ENCODE measurements around the gene TRIL.
A peak's percentile ranks its signal among the peaks of the same experiment; 100 is the strongest.

TRIL gene

DNA sequence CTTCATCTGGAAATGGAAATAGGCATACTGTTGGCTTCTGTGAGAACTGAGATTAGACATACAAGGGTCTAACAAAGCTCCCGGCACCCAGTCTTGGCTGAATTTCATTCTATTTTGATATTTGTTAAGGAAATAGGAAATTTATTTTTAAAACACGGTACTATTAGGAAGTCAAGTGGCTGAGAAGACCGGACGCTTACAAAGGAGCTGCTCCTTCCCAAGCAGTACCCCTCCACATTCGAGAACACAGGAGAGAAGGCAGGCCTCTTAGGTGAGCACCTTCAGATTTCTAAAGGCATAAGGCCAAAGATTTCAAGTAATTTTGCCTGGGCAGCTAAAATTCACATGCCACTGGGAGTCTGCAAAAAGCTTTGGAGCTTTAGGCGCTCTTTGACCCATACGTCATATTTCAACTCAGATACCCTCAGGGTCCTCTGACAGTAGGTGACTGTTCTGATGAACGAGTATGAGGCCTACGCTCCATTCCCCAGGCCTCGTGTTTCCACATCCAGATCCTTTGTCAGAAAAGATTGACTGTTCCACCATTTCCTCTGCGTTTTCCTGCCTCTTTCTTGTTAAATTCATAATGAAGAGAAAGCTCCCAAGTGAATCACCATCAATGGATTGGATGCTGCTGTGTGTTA, 17.3 kb downstream of the TRIL start:
- DNase-seq (ENCODE audit: low read depth): no peak

DNA sequence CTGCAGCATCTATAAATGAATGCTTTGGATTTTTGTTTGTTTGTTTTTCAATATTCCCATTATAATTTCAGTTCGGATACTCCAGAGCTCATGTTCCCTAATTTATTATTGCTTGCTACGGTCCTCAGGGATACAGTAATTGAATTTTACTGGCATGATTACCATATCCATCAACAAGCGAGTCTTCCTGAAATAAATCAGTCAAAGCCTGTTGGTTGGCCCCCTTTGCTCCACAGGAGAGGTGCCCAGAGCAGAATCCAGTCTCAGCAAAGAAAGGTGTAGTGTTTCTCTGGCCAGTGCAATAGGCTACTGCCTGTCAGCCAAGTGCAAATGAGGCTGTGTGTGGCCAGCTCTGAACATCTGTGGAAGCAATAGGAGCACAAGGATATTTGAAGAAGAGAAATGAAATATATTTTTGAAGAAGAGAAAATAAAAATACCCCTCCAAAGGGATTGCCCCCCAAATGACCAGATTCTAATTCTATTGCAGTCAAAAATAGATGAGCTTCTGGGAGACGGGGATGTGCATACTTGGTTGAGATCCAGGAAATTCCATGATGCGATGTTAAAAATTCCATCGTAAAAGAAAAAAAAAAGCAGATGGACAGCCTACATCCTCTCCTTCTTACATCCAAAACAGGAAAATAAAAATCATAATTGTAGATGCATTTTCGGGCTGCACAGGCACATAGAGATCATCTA, 18.1 kb downstream of the TRIL start:
- DNase-seq (ENCODE audit: low read depth): no peak

DNA sequence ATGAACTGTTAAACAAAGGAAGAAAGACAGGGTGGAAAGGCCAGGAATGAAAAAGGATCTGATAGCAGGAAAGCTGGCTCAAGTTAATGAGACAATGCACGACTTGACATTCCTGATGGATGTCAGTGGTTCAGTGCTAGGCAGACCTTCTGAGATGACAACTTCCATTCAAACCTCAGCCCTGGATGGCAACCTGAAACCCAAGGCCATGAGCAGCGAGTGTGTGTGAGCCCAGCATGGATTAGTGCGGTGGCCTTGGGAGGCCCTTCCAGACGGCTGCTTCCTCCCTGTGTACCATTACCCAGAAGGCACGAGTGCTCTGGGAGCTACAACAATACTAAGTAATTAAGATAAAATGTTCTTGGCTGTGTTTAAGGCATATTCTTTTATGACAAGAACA, 18.8 kb downstream of the TRIL start:
- no peak for DNase-seq (ENCODE audit: low read depth)

DNA sequence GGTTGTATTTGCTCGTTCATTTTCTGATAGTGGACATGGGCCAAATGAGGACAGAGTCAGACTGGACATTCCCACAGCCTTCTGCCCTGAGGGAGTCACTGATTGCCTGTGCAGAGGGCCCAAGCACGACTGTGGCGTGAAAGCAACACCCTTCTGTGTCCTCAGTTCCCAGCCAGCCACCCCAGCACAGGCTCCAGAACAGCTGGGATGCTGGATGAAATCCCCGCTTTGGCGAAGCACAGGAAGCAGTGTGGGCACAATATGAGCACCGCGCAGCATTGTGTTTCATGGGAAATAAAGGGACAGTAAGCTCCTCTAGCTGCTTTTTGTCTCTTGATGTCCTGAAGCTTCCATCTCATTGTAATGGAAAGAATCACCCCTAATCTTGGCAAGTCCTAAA, 20.5 kb downstream of the TRIL start:
- DNase-seq (ENCODE audit: low read depth): no peak

DNA sequence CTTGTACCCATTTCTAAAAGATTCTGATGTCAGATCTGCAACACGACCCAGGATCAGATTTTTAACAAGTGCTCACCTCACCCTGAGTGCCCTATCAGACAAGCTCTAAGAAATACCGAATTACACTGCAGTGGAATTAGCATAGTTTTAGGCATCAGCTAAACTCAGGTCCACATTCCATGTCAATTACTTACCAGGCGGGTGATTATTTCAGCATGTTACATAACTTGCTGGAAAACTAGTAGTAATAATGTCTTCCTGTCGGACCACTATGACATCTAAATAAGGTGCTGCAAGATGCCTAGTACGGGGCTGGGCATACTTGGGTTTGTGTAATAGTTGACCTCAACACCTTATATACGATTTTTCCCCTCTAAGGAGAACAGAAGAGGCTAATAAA, 21.0 kb downstream of the TRIL start:
- no peak for DNase-seq (ENCODE audit: low read depth)

DNA sequence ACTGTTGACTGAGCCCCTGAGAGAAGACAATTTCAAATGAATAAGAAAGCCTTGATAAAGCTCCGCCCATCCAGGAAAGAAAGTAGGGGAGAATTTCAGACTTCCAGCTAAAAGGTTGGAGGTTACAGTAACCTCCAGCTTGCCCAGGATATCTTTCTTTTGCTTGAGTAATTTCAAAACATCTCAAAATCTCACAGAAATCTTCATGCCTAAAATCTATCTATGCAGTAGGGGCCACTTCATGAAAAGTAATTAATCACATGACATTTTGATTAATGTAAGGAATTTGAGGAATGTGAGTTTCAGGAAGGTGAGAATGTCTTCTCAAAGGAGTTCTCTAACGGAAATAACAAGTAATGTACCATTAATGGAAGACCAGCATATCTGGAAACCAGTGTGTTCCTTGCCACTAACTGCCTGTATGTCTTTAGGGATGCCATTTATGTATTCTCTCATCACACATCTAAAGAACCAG, 24.2 kb downstream of the TRIL start:
- DNase-seq (ENCODE audit: low read depth): no peak

DNA sequence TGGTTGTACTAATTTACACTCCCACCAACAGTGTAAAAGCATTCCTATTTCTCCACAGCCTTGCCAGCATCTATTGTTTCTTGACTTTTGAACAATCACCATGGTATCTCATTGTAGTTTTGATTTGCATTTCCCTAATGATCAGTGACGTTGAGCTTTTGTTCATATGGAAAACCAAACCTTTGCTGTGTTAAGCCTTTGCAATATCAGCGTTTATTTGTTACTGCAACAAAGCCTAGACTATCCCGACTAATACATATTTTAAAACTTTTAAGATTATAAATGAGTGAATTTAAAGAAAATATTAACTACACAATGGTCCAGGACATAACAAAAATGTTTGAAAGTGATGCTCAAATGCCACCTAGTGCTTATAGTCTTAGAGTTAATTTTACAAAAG, 26.6 kb downstream of the TRIL start:
- DNase-seq (ENCODE audit: low read depth): no peak

DNA sequence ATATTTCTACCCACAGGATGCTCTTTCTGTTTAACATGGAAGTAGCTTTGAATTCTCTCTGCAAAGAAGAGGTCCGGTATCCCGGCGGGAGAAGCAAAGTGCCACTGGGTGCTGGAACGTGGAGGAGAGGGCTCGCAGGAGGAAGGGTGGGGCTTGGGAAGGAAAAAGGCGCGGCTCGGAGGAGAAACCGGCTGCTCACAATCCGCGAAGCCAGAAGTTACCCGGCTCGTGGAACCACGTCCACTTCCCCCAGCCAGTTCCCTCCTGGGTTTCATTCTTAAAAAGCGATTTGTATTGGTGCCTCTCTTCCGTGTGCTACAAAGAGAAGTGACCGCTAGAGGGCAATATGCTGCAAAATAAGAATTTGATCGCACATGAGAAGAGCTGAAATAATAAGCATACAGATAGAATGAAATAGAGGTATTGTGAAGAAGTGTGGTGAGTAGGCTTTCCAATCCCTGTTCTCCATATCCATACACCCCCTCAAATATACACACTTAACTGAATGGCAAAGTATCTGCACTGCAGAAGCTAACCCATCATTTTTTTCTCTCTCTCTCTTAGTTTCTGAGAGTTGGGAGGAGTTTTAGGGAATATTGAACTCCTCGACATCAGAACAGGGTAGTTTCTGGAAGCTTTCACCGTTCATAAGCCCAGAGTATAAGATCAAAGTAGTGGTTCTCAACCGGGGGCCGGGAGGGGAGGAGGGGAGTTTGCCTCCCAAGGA, 31.1 kb downstream of the TRIL start:
- peak; percentile 2 for DNase-seq (ENCODE audit: low read depth)

DNA sequence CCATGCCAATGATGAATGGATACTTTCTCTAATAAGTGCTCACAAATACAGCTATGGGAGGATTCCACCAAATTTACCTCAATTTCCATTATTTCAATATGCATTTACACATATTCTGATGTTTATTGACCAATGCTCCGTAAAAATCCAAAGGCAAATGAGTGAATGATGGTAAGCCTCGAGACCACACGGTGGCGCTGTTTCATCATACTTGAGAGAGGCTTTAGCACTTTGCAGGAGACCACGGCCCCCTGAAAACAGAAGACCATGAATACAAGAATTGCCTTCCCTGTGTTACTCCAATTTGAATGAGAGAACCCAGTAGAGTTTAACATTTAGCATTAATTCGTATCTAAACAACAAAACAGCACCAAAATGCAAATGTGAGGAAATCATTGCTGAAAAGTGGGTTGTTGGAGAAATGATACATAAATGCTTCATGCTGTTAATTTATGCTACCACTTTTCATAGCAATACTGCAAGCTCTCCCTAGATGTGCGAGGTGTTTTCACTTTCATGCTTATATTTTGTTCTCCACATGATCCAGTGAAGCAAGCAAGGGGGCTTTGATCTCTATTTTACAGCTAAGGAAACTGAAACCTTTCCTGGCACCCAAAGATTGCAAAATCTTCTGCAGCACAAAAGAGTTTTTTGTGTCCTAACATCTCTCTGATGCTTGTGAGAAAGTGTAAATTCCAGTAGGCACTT, 35.4 kb downstream of the TRIL start:
- peak; percentile 58 for DNase-seq (ENCODE audit: low read depth)

DNA sequence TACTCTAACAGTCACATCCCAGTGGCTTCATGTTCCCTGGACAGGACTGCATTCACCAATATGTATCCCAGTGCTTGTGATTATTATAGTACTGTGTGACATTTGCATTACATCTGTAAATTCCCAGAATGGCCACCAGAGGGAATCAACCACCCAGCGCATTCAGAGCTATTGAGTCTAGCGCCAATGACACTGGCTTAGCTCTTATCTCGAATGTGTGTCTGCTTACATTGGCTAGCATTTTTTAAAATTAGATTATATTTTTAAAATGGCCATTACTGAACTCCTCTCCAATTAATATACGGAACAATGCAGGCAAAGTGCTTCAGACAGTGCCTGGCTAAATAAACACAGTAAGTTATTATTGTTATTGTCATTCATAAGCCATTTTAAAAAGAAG, 36.3 kb downstream of the TRIL start:
- DNase-seq (ENCODE audit: low read depth): no peak

DNA sequence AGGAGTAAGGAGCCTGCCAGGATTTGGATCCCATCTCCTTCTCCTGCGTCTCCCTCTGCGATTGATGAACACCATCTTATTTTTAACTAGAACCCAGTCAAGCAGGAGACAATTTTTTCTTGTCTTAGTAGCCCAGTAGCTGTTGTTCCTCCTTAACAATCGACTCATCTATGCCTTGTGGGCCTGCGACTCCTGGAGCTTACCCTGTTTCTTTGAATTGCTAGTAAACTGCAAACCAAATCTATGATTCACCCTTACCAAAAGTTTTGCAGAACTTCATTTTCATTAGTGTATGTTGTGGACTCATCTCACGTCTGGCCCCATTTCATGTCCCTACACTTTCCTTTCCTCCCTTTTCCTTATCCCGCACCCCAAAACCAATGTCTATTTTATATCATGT, 37.7 kb downstream of the TRIL start:
- no peak for DNase-seq (ENCODE audit: low read depth)

DNA sequence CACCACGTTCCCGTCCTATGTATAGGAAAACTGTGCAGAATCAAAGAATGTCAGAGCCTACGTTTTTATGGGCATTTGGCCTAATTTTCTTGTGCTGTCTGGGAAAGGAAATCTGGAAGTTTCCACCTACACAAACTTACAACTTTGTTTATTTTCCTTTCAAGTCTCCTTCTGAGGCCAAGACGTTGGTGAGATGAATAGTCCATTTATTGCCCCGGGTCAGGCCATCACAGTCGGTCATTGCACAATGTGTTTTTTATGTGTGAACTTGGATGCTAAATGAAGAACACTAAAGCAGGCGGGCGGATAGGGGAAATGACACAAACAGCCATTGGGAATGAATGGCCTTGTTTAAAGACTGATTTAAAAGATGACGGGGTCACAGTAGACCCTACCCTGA, 38.6 kb downstream of the TRIL start:
- no peak for DNase-seq (ENCODE audit: low read depth)

DNA sequence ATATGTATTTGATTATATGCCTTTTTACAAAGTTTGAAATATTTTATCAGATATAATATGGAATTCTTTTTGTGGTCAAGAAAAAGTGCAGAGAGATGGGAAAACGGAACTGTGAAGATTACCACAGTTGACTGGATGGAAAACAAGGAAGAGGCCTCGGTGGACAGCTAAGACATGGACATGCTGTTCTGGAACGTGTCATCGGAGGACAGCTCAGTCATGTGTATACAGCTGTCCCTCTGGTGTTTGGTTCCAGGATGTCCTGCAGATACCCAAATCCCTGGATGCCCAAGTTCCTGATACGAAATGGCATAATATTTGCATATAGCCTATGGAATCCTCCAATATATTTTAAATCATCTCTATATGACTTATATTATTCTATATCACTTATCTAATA, 49.4 kb downstream of the TRIL start:
- DNase-seq (ENCODE audit: low read depth): no peak

DNA sequence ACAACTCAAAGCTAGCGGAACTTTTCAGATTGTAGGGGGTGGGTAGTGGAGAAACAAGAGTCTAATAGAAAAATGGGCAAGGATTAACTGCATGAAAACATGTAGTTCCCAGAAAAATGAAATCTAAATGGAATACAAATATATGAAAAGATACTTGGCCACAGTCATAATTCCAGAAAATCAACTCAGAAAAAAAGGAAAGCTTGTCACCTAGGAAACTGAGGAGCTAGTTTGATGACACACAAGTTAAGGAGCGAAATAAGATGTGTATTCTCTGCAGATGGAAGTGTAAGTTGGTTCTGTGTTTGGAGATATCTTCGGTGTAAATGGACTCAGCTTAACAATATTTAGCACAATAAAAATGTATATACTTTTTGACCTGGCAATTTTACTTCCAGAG, 52.7 kb downstream of the TRIL start:
- DNase-seq (ENCODE audit: low read depth): no peak

DNA sequence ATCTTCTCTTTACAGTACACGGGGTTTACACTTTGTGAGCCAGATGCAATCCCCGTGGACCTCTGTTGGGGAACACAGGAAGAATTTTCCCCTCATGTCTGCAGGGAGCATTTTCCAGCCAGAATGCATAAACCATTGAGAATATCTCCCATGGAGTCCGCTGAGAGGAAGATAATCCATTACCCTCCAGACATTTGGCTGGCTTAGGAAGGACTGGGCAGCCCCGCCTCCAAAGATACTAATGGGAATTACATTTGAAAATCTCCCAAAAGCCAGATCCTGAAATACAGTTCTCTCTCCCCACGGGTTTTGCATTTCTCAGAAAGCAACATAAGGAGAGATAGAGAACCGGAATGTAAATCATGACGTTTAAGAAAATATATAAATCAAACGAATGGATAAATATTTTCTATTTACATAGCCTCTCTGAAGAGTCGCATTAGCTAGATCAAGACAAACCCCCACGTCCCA, 53.5 kb downstream of the TRIL start:
- DNase-seq (ENCODE audit: low read depth): no peak

DNA sequence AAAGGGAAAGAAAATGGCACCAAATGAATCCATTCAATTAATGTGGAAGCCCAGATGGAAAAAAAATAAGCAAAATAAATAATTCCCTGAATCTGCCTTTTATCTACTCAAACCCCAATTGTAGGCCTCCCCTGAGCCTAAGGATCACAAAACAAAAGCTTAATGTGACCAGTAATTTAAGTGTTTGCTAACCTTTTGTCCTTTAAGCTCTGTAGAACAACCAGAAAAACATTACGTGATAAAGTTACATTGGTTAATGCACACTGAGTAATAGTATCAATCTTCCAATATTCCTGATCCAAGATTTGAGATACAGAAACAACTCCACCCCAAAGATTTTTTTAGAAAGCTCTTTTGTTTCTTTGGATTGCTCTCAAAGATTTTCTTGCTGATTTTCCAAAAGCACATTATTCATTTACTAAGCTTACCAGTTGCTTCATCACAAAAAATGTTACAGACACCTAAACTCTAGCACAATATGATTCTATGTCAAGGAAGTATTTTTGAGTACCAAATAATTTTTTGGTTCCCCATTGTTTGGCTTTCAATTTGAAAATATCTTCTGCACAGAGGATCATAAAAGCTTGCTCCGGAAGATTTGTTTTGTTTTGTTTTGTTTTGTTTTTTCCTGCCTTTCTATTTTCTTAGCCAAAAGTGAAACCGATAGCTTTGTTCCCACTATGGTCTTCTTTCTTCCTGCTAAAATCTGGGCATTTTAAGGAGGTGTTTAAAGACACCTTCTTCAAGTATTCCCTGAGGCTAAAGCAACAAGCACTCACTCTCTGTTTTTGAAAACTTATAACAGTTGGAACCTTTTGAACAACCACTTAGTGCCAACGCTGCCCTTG, 54.2 kb downstream of the TRIL start:
- no peak for DNase-seq (ENCODE audit: low read depth)
